ENCODE data around the gene KDM4B.

Gene KDM4B

DNA sequence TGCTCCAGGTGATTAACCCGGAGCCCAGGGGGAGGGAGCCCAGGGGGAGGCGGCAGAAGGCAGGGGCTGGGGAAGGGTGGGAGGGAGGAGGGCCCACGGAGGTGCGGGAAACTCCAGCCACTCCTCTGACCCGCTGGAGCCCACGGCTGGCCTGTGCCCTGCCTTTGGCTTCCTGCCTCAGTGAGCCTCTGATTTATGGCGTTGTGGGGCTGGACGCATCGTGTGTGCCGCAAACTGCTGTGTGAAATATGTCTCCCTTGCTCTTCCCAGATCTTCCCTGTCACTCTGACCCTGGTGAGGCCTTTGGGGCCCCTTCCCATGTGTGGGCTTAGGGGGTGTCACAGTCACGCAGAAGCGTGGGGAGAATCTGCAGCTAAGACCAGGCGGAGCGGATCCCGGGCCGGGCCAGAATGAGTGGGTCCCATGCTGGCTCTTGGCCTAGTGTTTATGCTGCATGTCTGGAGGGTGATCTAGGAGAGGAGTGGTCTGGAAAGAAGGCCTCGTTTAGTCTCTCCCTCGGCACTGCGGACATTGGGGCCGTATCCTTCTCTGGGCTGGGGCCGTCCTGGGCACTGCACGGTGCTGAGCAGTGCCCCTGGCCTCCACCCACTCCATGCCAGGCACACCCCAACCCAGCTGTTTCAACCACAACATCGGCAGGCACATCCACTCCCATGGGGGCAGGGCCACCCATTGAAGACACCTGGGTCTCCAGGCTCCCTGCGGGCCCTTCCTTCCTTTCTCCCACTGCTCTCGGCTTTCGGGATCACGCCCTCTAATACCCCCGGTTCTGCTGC lies 123.0 kb downstream of the KDM4B start:
- DNase-seq (ENCODE audit: low spot score) = no peak

DNA sequence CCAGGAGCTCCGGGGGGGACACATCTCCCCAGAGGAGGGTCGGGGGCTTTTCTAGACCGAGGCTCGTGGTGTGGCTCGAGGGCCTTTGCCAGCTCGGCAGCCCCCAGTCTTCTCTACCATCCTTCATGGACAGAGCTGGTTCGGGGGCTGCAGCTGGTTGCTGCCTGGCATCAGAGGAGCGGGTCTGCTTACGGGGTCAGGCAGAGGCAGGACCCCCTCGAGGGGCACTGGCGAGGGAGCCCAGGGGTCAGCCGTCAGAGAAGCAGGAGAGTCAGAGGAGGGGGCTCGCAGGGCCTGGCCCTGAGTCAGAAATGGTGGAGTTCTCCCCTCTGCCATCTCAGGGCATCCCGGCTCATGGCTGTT lies 123.5 kb downstream of the KDM4B start:
- DNase-seq (ENCODE audit: low spot score) = no peak

DNA sequence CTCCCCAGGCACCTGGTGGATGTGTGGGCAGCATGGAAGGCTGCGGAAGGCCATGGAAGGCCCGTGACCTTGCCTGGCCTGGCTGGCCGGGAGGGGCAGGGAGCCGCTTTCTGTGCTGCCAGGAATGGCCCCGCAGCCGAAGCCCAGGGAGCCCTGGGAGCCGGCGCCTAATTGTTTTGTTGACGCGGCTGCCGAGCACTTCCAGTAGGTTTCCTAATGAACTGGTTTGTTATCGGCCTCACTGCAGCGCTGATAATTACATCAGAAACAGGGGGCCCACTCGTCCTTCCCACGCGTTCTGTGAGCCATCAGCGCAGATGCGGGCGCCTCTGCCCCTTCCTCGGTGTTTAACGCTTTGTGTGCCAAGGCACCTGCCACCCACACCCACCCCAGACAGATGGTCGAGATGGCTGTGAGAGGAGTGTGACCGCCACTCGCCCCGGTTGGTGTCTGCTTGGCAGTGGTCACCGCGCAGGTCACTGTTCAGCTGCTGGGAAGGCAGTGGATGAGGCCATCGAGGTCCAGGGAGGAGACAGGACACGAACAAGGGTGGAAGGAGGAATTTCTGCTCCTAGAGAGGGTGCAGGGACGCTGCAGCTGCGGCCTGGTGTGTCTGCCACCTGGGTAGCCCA lies 124.5 kb downstream of the KDM4B start:
- DNase-seq (ENCODE audit: low spot score) = no peak

DNA sequence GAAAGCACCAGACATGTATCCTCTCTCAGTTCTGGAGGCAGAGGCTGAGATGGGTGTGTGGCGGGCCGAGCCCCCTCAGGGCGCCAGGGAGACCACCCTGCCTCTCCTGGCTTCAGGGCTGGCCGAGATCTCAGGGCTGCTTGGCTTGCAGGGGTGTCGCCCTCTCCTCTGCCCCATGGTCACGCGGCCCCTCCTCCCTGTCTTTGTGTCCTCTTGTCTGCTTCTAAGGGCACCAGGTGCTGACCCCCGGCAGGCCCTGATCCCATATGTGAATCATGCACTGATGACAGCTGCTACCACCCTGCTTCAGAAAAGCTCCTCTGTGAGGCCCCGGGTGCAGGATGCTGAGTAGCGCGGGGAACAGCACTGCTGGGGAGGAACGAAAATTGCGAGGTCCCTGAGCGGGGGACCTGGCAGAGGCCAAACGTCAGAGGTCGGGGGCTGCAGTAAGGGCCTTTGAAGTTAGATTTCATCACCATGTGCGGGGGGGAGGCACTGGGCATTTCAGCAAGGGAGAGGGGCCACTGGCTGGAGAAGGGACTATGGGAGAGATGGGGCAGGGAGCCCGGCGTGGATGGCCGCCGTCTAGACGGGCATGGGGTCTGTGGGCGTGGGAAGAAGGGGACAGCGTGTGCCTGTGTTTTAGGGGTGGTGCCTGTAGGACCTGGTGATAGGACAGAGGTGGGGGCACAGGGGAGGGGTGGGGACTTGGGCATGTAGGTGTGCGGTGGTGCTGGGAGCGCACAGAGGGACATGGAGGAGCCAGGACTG lies 125.2 kb downstream of the KDM4B start:
- no peak for DNase-seq (ENCODE audit: low spot score)

DNA sequence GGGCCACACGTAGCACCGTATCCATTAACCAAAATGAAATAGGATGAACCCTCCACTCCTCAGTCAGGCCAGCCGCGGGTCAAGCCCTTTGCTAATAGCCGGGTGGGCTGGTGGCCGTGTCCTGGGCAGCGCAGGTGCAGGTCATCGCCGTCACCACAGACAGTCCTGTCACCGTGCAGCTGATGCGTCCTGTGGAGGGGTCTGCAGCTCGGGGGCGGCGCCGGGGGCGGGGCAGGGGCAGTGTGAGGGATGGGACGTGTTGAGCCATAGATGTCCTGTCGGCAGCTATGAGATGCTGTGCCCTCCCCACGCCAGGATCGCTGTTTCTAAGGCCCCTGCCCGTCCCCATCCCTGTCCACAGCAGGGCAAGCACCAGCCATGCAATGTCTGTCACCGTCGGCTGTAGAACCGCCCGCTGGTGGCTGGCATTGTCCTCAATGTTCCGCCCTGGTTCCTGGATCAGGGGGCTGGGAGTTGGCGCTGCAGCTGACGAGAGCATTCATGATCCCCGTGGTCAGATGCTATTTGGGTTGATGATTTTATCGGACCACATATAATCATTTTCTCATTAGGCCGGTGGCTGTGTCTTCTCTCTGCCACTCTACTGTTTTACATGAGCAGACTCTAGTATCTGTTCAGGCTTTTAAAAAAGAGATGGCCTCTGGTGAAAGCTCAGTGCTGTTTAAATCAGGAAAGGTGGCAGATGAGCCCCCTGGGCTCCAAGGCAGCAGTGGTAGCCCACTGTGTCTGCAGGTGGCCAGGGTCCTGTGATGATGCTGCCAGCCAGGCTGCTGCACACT lies 126.1 kb downstream of the KDM4B start:
- no peak for DNase-seq (ENCODE audit: low spot score)

DNA sequence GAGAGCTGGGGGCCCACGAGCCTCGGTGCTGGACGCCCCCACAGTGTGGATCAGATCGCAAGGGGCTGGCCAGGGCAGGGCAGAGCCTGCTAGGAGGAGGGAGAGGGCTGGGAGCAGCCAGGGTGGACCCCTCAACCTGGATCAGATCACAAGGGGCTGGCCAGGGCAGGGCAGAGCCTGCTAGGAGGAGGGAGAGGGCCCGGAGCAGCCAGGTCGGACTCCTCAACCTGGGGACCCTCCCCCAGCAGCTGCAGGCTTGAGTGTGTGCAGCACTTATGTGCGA lies 126.6 kb downstream of the KDM4B start:
- no peak for DNase-seq (ENCODE audit: low spot score)

DNA sequence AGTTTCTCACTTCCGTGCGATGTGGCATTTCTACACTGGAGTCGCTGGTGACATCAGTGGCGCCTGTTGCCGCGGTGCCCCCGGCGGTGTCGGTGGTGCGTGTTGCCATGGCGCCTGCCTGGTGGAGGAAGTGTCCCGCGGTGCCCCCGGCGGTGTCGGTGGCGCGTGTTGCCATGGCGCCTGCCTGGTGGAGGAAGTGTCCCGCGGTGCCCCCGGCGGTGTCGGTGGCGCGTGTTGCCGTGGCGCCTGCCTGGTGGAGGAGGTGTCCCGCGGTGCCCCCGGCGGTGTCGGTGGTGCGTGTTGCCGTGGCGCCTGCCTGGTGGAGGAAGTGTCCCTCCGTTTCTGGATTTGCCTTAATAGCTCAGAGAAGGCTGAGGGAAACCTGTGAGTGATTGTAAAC lies 127.6 kb downstream of the KDM4B start:
- DNase-seq (ENCODE audit: low spot score) = no peak

DNA sequence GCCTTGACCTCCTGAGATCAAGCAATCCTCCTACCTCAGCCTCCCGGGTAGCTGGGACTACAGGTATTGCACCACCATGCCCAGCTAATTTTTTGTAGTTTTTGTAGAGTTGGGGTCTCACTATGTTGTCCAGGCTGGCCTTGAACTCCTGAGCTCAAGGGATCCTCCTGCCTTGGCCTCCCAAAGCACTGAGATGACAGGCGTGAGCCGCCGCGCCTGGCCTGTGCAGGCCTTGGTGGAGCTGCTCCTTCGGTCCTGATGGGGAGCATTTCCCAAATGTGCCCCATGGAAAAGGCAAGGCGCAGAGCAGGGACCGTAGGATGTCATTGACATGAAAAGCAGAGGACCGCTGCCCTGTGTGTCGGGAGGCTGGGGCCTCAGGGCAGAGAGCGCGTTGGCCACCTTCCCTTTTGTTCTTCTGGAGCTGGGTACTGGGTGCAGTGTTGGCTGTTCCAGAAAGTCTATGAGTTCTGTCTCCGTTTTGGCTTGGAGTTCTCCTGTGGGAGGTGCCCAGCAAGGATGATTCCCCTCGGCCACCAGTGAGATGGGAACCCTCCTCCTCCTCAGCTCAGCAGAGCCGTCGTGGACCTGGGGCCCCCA lies 128.5 kb downstream of the KDM4B start:
- DNase-seq (ENCODE audit: low spot score) = no peak

DNA sequence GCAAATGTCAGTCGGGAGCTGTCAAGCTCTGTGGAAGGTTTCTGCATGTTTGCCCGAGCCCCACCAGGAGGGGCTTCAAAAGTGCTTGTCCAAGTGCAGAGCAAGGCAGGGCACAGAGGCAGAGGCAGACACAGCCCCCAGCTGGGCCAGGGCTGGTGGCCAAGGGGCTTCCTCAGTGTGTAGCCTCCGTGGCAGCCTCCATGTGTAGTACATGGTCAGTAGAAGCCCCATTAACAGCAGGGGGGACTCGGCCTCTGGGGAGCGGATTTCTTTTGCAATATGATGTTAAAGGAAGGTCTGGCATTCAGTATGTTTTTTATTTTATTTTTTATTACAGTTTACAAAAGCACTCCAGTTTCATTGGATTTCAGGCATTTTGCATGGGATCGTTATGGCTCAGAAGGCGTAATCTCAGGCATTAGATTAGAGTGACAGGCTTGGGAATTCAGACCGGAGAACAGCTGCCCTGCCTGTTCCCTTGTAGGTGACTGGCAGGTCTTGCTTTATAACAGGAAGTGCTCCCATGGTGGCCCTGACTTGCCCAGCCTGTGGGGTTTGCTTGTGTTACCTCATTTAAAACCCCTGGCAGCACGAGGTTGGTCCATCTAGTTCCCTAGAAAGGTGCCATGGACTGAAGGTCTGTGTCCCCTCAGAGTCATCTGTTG lies 129.2 kb downstream of the KDM4B start:
- DNase-seq (ENCODE audit: low spot score) = no peak

DNA sequence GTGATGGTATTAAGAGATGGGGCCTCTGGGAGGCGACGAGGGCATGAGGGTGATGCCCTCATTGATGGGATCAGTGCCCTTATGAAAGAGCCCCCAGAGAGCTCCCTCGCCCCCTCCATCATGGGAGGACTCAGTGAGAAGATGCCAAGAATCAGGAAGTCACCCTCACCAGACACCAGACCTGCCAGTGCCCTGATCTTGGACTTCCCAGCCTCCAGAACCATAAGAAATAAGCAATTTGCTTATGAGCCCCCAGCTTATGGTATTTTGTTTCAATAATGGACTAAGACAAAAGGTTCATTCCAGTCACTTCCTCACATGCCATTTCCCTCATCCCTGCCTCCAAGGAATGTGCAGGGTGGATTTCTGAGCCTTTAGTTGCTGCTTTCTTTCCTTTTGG lies 129.7 kb downstream of the KDM4B start:
- DNase-seq (ENCODE audit: low spot score) = no peak

DNA sequence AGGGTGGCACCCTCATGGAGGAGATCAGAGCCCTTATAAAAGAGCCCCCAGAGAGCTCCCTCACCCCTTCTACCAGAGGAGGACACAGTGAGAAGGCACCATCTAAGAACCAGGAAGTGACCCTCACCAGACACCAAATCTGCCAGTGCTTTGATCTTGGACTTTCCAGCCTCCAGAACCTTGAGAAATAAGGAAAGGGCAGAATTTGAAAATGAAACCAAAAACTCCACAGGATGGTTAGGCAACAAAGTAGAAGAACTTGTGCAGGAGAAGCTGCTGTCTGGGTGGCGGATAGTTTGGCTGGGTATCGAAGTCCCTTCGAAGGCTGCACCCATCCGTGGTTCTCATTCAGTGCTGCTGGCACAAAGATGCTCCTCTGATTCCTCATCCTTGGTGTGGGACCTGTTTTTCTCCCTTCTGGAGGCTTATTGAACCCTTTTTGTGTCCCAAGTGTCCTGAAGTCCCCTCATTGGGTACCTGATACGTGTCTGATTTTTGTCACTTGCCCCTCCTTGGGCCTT lies 130.8 kb downstream of the KDM4B start:
- no peak for DNase-seq (ENCODE audit: low spot score)

DNA sequence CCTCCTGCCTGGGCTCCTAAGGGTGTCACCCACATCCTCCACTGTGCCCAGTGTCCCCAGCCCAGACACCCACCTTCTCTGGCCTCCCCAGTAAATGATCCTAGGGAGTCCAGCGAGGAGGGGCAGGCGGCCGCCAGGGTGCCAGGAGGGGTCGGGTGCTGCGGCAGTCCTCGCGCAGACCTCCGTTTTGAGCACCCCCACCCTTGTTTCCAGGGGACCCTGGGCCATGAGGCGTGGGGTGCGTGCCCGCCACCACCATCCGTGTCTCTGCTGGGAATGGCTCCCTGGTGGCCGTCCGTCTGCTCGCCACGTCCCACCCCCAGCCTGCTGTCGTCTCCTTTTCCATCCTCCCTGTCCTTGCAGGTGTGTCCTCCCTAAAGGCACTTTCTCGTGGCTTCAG lies 133.0 kb downstream of the KDM4B start:
- DNase-seq (ENCODE audit: low spot score) = no peak

DNA sequence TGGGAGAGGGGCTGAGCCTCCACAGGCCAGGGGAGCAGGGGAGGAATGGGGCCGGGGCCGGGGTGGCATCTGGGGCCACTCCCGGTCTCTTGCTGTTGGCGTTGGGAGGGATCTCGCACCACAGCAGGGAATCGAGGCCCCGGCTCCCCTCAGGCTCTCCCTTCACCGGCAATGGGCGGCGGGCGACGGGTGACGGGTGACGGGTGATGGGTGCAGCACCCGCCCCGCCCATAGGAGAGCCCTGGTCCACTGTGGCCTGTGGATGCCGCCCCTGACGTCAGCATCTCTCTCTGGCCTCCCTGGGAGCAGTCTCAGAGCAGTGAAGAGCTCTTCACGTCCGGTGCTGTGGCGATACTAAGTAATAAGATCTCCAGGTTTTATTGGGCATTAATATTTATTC lies 133.6 kb downstream of the KDM4B start:
- DNase-seq (ENCODE audit: low spot score) = no peak

DNA sequence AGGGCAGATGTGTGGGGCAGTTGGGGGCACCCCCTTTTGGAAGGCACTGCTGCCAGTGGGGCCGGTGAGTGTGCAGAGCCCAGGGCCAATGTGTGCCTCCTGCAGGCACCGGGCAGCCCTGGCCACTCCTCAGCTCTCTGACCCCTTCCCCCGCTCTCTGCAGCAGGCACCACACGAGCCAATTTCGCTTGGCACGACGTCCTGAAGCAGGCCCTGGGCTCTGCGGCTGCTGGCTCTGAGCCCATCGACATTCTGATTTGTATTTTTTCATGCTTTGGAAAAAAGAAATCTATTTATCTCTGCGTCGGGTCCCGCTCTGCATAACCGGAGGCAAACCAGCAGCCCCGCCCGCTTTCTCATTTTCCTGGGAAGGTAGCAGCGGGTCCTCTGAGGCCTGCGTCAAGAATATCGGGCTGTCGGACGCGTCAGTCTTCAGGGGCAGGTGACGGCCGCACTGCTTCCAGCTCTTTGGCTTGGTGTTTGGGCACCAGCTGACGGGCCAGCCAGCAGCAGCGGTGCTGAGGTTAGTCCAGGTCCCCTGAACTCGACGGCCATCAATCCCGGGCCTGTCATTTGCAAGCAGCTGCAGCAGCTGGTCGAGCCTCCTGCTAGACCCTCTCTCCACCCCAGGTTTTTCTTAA lies 134.3 kb downstream of the KDM4B start:
- no peak for DNase-seq (ENCODE audit: low spot score)

DNA sequence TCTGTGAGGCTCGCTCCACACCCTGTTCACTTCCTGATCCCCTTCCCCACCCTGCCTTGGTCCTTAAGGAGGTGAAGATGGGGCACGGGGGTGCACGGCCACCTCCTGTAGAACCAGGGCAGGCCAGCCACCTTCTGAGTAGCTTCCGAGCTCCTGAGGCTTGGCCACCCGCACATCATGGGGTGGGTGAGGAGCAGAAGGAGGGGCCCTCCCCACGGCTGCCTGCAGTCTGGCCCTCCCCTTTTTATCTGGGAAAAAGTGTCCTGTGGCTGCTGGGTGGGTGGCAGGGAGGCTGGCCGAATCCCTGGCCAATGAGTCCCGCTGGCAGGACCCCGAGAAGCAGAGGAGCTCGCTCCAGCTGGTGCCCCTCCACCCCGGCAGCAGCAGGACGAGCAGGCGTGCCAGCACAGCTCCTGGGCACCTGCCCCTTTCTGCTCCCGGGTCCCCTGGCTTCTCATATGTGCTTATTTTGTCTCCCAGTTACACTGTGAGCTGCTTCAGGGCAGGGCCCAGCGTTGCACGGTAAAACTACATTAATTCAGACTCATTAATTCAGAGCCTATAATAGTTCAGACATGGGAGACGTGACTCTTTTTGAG lies 135.0 kb downstream of the KDM4B start:
- no peak for DNase-seq (ENCODE audit: low spot score)

DNA sequence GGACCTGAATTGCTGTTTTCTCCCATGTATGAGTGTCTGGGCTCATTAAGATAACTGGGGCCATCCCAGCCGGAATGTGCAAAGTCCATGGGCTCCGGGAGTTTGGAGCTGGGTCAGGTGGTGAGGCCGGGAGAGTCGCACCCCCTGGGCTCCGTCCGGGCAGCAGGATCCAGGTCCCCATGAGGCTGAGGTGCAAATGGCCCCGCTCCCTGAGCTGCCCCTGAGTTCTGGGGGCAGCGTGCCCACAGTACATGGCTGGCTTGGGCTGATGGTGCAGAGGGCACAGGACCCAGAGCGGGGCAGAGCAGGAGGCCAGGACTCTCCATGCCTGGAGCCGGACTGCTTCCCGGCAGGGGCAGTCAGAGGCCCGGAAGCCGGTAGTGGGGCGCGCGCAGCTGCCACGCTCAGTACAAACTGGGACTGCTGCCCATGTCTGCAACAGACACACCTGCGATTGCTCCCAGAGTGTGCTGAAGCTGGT lies 136.0 kb downstream of the KDM4B start:
- DNase-seq (ENCODE audit: low spot score) = peak; percentile 69

DNA sequence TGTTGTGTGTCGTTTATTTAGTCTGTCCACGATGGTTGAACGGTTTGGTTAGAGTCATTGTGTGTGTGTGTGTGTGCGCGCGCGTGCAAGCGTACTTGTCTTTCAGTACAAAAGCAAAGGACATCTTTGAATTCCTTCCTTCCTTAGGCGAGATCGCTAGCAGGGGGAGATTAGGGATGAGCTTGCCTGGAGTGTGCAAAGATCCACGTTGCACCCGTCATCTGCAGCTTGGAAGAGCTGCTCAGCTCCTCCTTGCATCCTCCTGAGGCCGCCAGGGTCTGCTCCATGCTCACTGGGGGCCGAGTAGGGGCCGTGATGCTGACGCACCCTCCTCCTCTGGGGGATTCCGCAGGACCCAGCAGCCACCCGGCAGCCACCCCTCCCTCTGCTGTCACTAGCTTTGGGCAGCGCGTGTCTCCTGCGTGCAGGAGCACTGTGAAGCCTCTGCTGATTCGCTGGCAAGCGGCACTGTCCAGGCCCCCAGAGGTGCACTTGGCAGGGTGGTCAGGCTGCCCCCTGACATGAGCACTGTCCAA lies 137.3 kb downstream of the KDM4B start:
- DNase-seq (ENCODE audit: low spot score) = no peak

DNA sequence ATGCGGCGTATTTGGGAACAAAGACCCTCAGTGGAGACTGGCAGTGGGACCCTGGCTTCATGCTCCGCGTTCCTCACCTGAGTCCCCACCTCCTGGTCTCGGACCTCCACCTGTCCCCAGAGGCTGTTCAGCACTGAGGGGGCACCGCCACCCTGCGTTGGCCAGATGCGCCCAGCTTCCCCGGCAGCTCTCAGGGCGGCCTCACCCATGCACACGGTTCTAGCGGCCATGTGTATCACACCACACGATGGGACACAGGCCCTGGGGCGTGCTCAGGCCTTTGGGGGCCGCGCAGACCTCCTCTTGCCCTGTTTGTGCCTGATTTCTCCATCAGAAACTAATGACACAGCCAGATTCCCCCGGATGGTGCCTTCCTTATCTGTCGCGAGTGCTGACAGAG lies 138.1 kb downstream of the KDM4B start:
- DNase-seq (ENCODE audit: low spot score) = no peak

DNA sequence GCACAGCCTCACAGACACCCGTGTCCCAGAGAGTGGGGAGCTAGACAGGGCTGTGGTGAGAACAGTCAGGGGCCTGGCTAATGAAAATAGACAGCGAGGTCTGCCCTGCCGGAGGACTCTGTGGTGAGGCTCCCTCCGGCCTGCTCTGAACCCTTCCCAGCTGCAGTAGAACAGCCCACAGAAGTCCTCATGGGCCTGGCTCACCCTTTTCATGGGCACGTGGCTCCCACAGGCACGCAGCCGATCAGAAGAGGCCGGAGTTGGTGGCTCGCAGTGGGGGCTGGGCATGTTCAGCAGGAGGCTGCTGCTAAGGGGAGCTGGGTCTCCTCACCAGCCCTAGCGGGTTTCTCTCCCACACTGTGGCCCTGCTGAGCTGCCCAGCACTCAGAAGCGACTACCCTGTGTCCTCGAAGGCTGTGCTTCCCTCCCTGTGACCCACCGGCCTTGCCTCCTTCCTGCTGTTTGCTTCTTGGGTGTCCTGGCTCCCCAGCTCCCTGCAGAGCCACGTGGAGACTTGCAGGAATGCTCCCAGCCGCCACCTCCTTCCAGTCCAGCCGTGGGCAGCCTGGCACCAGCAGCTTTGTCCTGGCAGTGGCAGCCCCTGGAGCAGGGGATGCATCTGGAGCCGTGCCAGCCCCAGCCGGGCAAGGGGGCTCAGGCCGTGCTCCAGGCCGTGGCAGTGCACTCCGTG lies 138.7 kb downstream of the KDM4B start:
- no peak for DNase-seq (ENCODE audit: low spot score)

Measured in HuH-7 (cell line).